ENCODE results near the gene TP53BP1.
"Not testable (repeated sequence)": the region's sequence is repeated elsewhere in the genome, so short reads cannot be mapped to it uniquely, and the experiment has no call there.

TP53BP1 gene

GRCh38 chr15:43492673-43493601 lies at the start of gene TP53BP1:
TSS of gene TP53BP1 (minus strand) at chr15:43493156. CDS start at chr15:43493043, 113 bp downstream.
- peak; percentile 55 to 99 (median 92) for DNase-seq

- DNase-seq, result no peak
Measured at GRCh38 chr15:43541785-43542184, 48.8 kb upstream of the TP53BP1 start.

GRCh38 chr15:43538091-43538490 lies 45.1 kb upstream of the TP53BP1 start:
- no peak for DNase-seq

GRCh38 chr15:43534897-43535296 lies 41.9 kb upstream of the TP53BP1 start:
- no peak for DNase-seq

- DNase-seq, result not testable (repeated sequence)
Measured at GRCh38 chr15:43532826-43533225, 39.9 kb upstream of the TP53BP1 start.

GRCh38 chr15:43531018-43531670 lies 38.2 kb upstream of the TP53BP1 start:
- peak in 11 of 56 donors; percentile 8 to 67 (median 37) for DNase-seq

GRCh38 chr15:43529587-43530345 lies 36.8 kb upstream of the TP53BP1 start:
- no peak for DNase-seq

- no peak for DNase-seq
Measured at GRCh38 chr15:43529141-43529540, 36.2 kb upstream of the TP53BP1 start.

- no peak for DNase-seq
Measured at GRCh38 chr15:43528542-43529007, 35.6 kb upstream of the TP53BP1 start.

- no peak for DNase-seq
Measured at GRCh38 chr15:43527802-43528541, 35.0 kb upstream of the TP53BP1 start.

- no peak for DNase-seq
Measured at GRCh38 chr15:43527016-43527801, 34.3 kb upstream of the TP53BP1 start.

GRCh38 chr15:43526261-43526930 lies 33.4 kb upstream of the TP53BP1 start:
- DNase-seq, result no peak

- no peak for DNase-seq
Measured at GRCh38 chr15:43525131-43525530, 32.2 kb upstream of the TP53BP1 start.

GRCh38 chr15:43524254-43524845 lies 31.4 kb upstream of the TP53BP1 start:
- no peak for DNase-seq

- DNase-seq, result no peak
Measured at GRCh38 chr15:43523646-43524045, 30.7 kb upstream of the TP53BP1 start.

GRCh38 chr15:43522247-43522646 lies 29.3 kb upstream of the TP53BP1 start:
- no peak for DNase-seq

GRCh38 chr15:43521419-43521818 lies 28.5 kb upstream of the TP53BP1 start:
- DNase-seq, result no peak

- DNase-seq, result no peak
Measured at GRCh38 chr15:43520138-43520537, 27.2 kb upstream of the TP53BP1 start.

GRCh38 chr15:43519196-43519595 lies 26.2 kb upstream of the TP53BP1 start:
- peak in 32 of 56 donors; percentile 15 to 78 (median 42) for DNase-seq

Data from amygdala (tissue), 56 donors.